H1 (cell line): ENCODE data around the gene SMURF2. TPM values are rescaled to one million over a fixed set of nuclear protein-coding genes. Genes with fewer than 3 reads are reported as not detected.

Experiments used
- CTCF ChIP-seq, 3 experiments: IDR thresholded peaks; 1 replicate in 2 of 3; 2 replicates in 1 of 3; pipeline versions ENCODE4 v1.5.1 to v1.6.1; 2011; ENCODE audit warnings: low read length in 3 of 3, mild to moderate bottlenecking in 3 of 3, inconsistent platforms in 2 of 3, low read depth in 1 of 3, moderate library complexity in 1 of 3; ENCODE audit not compliant: insufficient read depth in 1 of 3; ENCODE audit errors: control extremely low read depth in 1 of 3
- EGR1 ChIP-seq: IDR thresholded peaks from 2 replicates; pipeline ENCODE4 v1.6.1; 2011; ENCODE audit warnings: low read depth, low read length, borderline replicate concordance
- FOSL1 ChIP-seq: IDR thresholded peaks from 2 replicates; pipeline ENCODE4 v1.6.1; 2011; ENCODE audit warnings: mild to moderate bottlenecking, low read depth, low read length, moderate library complexity; ENCODE audit not compliant: insufficient read depth
- JUND ChIP-seq: IDR thresholded peaks from 2 replicates; pipeline ENCODE4 v1.6.1; 2011; ENCODE audit warnings: mild to moderate bottlenecking, improper control_type of control experiment, low read length
- KDM5A ChIP-seq: fragments of 200-600 bp; IDR thresholded peaks from 2 replicates; pipeline ENCODE4 v1.7.1; 2012; ENCODE audit warnings: mild to moderate bottlenecking, low read length, inconsistent platforms, mixed read lengths
- RFX5 ChIP-seq: IDR thresholded peaks from 2 replicates; pipeline ENCODE4 v1.6.1; 2011; ENCODE audit warnings: low read depth, low read length, improper control_type of control experiment, borderline replicate concordance
- SP1 ChIP-seq: IDR thresholded peaks from 2 replicates; pipeline ENCODE4 v1.6.1; 2011; ENCODE audit warnings: low read depth, low read length
- TAF1 ChIP-seq: IDR thresholded peaks from 2 replicates; pipeline ENCODE4 v1.6.1; 2011; ENCODE audit warnings: mild to moderate bottlenecking, low read depth, low read length
- TEAD4 ChIP-seq: IDR thresholded peaks from 2 replicates; pipeline ENCODE4 v1.6.1; 2012; ENCODE audit warnings: low read depth, low read length, inconsistent platforms, mixed read lengths
- polyA plus RNA-seq, 7 experiments: library from polyadenylated mRNA; depleted of rRNA in 3 of 7; stranded (reverse) in 5 of 7; unstranded in 2 of 7; fragments of >200 nt in 5 of 7; fragments of 200-250 nt in 2 of 7; gene quantifications; 1 replicate in 5 of 7; 2 replicates in 1 of 7; 4 replicates in 1 of 7; pipeline versions ENCODE4 v1.2.1 to v1.2.3, GENCODE V29; 2011 to 2013; ENCODE audit warnings: missing spikeins in 2 of 7, mixed read lengths in 2 of 7
- total RNA-seq: library from RNA; stranded (reverse); fragmentation: NEBNext Ultra II Directional; extraction: Animal tissue kit (Norgen Biotek cat#: 25700); gene quantifications from 2 replicates; pipeline ENCODE4 v1.2.1, GENCODE V29; 2021

SMURF2 gene
- total and polyA plus RNA-seq, 2 of the 8 experiments (the other 6 are each of a cell fraction or from before 2014, with no cell fraction given), result 7.2 to 29.2 TPM

DNA sequence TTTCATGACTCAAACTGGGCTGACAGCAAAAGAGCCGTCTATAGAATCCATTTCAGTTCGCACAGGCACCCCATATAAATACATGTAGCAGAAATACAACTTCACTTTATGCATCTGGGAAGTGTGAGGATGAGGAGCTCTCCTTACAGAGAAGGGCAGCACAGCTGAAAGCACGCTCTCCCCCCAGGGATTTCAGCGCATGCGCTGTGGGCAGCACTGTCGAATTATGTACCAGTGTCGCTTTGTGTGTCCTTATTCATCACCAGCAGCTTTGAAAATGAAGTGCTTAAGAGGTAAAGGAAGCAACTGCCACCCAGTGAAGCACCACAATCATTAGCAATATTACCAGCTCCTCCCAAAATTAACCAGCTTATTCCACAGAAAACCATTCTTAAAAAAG is 115.4 kb downstream of the SMURF2 start (continued):
- TF ChIP-seq RFX5 (no peak), EGR1 (no peak), CTCF (IDR thresholded peaks at IDR 0.05; ENCODE audit: control extremely low read depth in 1 of 3, insufficient read depth in 1 of 3, low read depth in 1 of 3, low read length in 3 of 3) (no peak), FOSL1 (no peak), TAF1 (no peak), TEAD4 (no peak), JUND (no peak), SP1 (no peak), KDM5A (no peak)
